ENCODE data around the gene PDCD11.
"Not testable (repeated sequence)": the region's sequence is repeated elsewhere in the genome, so short reads cannot be mapped to it uniquely, and the experiment has no call there.

Gene PDCD11

GRCh38 chr10:103476046-103476768 lies 79.8 kb downstream of the PDCD11 start:
- TF ChIP-seq TARDBP (IDR thresholded peaks at IDR 0.05) = no peak
- TF ChIP-seq HDGF (IDR thresholded peaks at IDR 0.05; ENCODE audit: borderline replicate concordance) = no peak
- TF ChIP-seq FOXK2 (IDR thresholded peaks at IDR 0.05) = no peak
- no peak for TF ChIP-seq FOXM1 (IDR thresholded peaks at IDR 0.05; ENCODE audit: borderline replicate concordance)
- no peak for TF ChIP-seq LEF1 (IDR thresholded peaks at IDR 0.05; ENCODE audit: borderline replicate concordance)
- TF ChIP-seq L3MBTL2 (conservative IDR thresholded peaks at IDR 0.05) = no peak
- TF ChIP-seq, protein P1, sequence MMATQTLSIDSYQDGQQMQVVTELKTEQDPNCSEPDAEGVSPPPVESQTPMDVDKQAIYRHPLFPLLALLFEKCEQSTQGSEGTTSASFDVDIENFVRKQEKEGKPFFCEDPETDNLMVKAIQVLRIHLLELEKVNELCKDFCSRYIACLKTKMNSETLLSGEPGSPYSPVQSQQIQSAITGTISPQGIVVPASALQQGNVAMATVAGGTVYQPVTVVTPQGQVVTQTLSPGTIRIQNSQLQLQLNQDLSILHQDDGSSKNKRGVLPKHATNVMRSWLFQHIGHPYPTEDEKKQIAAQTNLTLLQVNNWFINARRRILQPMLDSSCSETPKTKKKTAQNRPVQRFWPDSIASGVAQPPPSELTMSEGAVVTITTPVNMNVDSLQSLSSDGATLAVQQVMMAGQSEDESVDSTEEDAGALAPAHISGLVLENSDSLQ (IDR thresholded peaks at IDR 0.05) = no peak
- TF ChIP-seq ZNF384 (IDR thresholded peaks at IDR 0.05) = no peak
- no peak for TF ChIP-seq ELF4 (IDR thresholded peaks at IDR 0.05)
- no peak for TF ChIP-seq NFRKB (IDR thresholded peaks at IDR 0.05)
- no peak for TF ChIP-seq CTBP1 (IDR thresholded peaks at IDR 0.05; ENCODE audit: borderline replicate concordance)
- no peak for TF ChIP-seq BHLHE40 (IDR thresholded peaks at IDR 0.05; ENCODE audit: borderline replicate concordance)
- TF ChIP-seq FOXA1 (IDR thresholded peaks at IDR 0.05) = no peak
- no peak for TF ChIP-seq ARNT (IDR thresholded peaks at IDR 0.05)
- no peak for TF ChIP-seq SP1 (IDR thresholded peaks at IDR 0.05)
- no peak for TF ChIP-seq SUZ12 (IDR thresholded peaks at IDR 0.05)
- CTCF ChIA-PET = interaction anchor here (1.1 to 1.6 kb wide), 5 partner anchors 9 to 88 kb away, joined by 3 to 7 read pairs (median 4); no protein-coding TSS in a partner anchor
- POLR2A ChIA-PET = no interaction called here
- DNase-seq (ENCODE audit: extremely low spot score) = peak; percentile 59

GRCh38 chr10:103478671-103479070 lies 82.2 kb downstream of the PDCD11 start:
- ChIA-PET POLR2A (no interaction called here), CTCF (no interaction called here)
- DNase-seq (ENCODE audit: extremely low spot score) = no peak
- TF ChIP-seq ZNF384 (IDR thresholded peaks at IDR 0.05) (no peak), HDGF (IDR thresholded peaks at IDR 0.05; ENCODE audit: borderline replicate concordance) (no peak), BHLHE40 (IDR thresholded peaks at IDR 0.05; ENCODE audit: borderline replicate concordance) (no peak), SUZ12 (IDR thresholded peaks at IDR 0.05) (no peak)

- CTCF ChIA-PET = no interaction called here
- TF ChIP-seq ELF4 (IDR thresholded peaks at IDR 0.05) (no peak), SUZ12 (IDR thresholded peaks at IDR 0.05) (no peak), FOXA1 (IDR thresholded peaks at IDR 0.05) (no peak), BHLHE40 (IDR thresholded peaks at IDR 0.05; ENCODE audit: borderline replicate concordance) (no peak), FOXM1 (IDR thresholded peaks at IDR 0.05; ENCODE audit: borderline replicate concordance) (no peak), L3MBTL2 (conservative IDR thresholded peaks at IDR 0.05) (no peak), CTBP1 (IDR thresholded peaks at IDR 0.05; ENCODE audit: borderline replicate concordance) (no peak), SP1 (IDR thresholded peaks at IDR 0.05) (no peak), LEF1 (IDR thresholded peaks at IDR 0.05; ENCODE audit: borderline replicate concordance) (no peak), NFRKB (IDR thresholded peaks at IDR 0.05) (no peak), FOXK2 (IDR thresholded peaks at IDR 0.05) (no peak), ARNT (IDR thresholded peaks at IDR 0.05) (no peak), ZNF384 (IDR thresholded peaks at IDR 0.05) (no peak), TARDBP (IDR thresholded peaks at IDR 0.05) (no peak), HDGF (IDR thresholded peaks at IDR 0.05; ENCODE audit: borderline replicate concordance) (no peak)
- TF ChIP-seq, protein P1 (IDR thresholded peaks at IDR 0.05) = no peak
- DNase-seq (ENCODE audit: extremely low spot score) = no peak
- POLR2A ChIA-PET = no interaction called here
Observed at GRCh38 chr10:103479135-103479534, 82.7 kb downstream of the PDCD11 start, which contains the start of gene CALHM3. CALHM3 (minus strand) TSS chr10:103479240; CDS start chr10:103479032, 208 bp downstream.

DNA sequence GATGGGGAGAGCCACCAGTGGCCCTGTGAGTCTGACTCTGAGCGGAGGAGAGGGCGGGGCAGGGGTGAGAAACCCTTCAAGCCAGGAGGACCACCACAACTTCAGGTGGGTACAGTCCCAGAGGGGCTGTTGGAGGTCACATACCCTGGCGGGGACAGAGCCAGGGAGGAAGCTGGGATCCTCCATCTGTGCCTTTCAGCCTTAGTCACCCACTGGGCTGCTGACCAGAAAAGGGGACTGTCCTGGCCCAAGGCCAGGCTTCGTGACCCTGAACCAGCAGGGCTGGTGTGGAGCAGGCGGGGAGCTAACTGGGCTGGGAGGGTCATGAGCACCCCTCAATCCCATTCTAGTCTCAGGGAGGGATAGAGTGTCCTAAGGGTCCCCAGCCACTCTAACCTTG lies 84.1 kb downstream of the PDCD11 start:
- POLR2A ChIA-PET = no interaction called here
- no peak for DNase-seq (ENCODE audit: extremely low spot score)
- CTCF ChIA-PET = interaction anchor here (1.2 to 1.6 kb wide), 2 partner anchors 11 to 12 kb away, joined by 3 to 7 read pairs; partner anchors contain the start of gene NEURL1
- TF ChIP-seq, protein P1 (IDR thresholded peaks at IDR 0.05) = no peak
- no peak for TF ChIP-seq FOXM1 (IDR thresholded peaks at IDR 0.05; ENCODE audit: borderline replicate concordance)
- no peak for TF ChIP-seq ELF4 (IDR thresholded peaks at IDR 0.05)
- TF ChIP-seq LEF1 (IDR thresholded peaks at IDR 0.05; ENCODE audit: borderline replicate concordance) = no peak
- no peak for TF ChIP-seq BHLHE40 (IDR thresholded peaks at IDR 0.05; ENCODE audit: borderline replicate concordance)
- TF ChIP-seq HDGF (IDR thresholded peaks at IDR 0.05; ENCODE audit: borderline replicate concordance) = no peak

GRCh38 chr10:103481974-103482531 lies 85.6 kb downstream of the PDCD11 start:
- CTCF ChIA-PET = interaction anchor here (0.8 to 1.2 kb wide), 2 partner anchors 9 to 12 kb away, joined by 3 to 5 read pairs; no protein-coding TSS in a partner anchor
- DNase-seq (ENCODE audit: extremely low spot score) = peak; percentile 76

GRCh38 chr10:103486635-103487409 lies 90.4 kb downstream of the PDCD11 start:
- CTCF ChIA-PET = interaction anchor here (0.8 to 1.7 kb wide), 3 partner anchors 13 to 21 kb away, joined by 3 to 5 read pairs (median 5); no protein-coding TSS in a partner anchor

More at GRCh38 chr10:103481974-103482531, 85.6 kb downstream of the PDCD11 start:
- TF ChIP-seq HDGF (IDR thresholded peaks at IDR 0.05; ENCODE audit: borderline replicate concordance) = peak; percentile 85; the same call in 1 of the 2 replicates
- TF ChIP-seq NFRKB (IDR thresholded peaks at IDR 0.05) = peak; percentile 15; the same call in 1 of the 2 replicates
- no peak for TF ChIP-seq L3MBTL2 (conservative IDR thresholded peaks at IDR 0.05)
- POLR2A ChIA-PET = no interaction called here

More at GRCh38 chr10:103486635-103487409, 90.4 kb downstream of the PDCD11 start:
- DNase-seq (ENCODE audit: extremely low spot score); POLR2A ChIA-PET: not testable (repeated sequence)
